OCI-LY1 (cell line): Measurements from ENCODE around the gene HTR3B.

ENCODE experiments used
- EZH2 ChIP-seq: fragments of 200-600 bp; sonication (generic), shearing (Covaris generic); IDR thresholded peaks from 2 replicates; pipeline ENCODE4 v1.8.0; 2017; ENCODE audit warnings: borderline replicate concordance, mixed run types, mild to moderate bottlenecking, antibody characterized with exemption, low read length, moderate library complexity, mixed read lengths
- TF ChIP-seq, protein P1 (sequence below): fragments of 200-600 bp; sonication (generic), shearing (Covaris generic); IDR thresholded peaks from 2 replicates; pipeline ENCODE4 v1.5.1; 2017; ENCODE audit warnings: mild to moderate bottlenecking, antibody characterized with exemption, low read length, moderate library complexity, mixed read lengths

DNA sequence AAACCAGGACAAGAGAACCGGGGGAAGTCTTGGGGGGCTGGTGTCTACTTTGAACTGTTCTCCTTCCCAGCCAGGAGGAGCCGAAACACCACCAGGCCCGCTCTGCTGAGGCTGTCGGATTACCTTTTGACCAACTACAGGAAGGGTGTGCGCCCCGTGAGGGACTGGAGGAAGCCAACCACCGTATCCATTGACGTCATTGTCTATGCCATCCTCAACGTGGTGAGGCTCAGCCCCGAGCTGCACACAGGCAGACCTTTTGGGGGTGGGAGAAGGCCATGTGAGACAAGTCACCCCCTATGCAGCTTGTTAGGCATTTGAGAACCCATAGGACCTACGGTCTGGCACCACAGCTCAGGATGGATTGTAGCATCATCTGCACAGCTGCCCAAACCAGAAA, 73.1 kb downstream of the HTR3B start:
- TF ChIP-seq, protein P1, sequence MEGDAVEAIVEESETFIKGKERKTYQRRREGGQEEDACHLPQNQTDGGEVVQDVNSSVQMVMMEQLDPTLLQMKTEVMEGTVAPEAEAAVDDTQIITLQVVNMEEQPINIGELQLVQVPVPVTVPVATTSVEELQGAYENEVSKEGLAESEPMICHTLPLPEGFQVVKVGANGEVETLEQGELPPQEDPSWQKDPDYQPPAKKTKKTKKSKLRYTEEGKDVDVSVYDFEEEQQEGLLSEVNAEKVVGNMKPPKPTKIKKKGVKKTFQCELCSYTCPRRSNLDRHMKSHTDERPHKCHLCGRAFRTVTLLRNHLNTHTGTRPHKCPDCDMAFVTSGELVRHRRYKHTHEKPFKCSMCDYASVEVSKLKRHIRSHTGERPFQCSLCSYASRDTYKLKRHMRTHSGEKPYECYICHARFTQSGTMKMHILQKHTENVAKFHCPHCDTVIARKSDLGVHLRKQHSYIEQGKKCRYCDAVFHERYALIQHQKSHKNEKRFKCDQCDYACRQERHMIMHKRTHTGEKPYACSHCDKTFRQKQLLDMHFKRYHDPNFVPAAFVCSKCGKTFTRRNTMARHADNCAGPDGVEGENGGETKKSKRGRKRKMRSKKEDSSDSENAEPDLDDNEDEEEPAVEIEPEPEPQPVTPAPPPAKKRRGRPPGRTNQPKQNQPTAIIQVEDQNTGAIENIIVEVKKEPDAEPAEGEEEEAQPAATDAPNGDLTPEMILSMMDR: no peak
- no peak for TF ChIP-seq EZH2
